Neural progenitor cell (in vitro differentiated cells): ENCODE data around the gene C20orf204. TPM values are rescaled to one million over a fixed set of nuclear protein-coding genes. Genes with fewer than 3 reads are reported as not detected.

Experiments used
- DNase-seq: peaks from one replicate; pipeline ENCODE4 v3.0.0-alpha.2; 2016; ENCODE audit warnings: low spot score
- H2AFZ ChIP-seq: fragments of 200-600 bp; sonication (generic); replicated peaks from 2 replicates; pipeline ENCODE4 v1.6.1; 2016; ENCODE audit warnings: antibody characterized with exemption
- H3F3A ChIP-seq: fragments of 200-600 bp; sonication (generic); 2 replicates; pipeline ENCODE4 v1.6.1; 2016; ENCODE audit warnings: antibody characterized with exemption, low read depth
- H3K27ac ChIP-seq: fragments of 200-600 bp; sonication (generic); 2 replicates; pipeline ENCODE4 v1.5.1; 2016; ENCODE audit warnings: mild to moderate bottlenecking
- H3K27me3 ChIP-seq: fragments of 200-600 bp; sonication (generic); 2 replicates; pipeline ENCODE4 v1.6.1; 2016; ENCODE audit warnings: mild to moderate bottlenecking, moderate library complexity
- H3K36me3 ChIP-seq: fragments of 200-600 bp; sonication (generic); 2 replicates; pipeline ENCODE4 v1.5.1; 2016
- H3K4me1 ChIP-seq: fragments of 200-600 bp; sonication (generic); 2 replicates; pipeline ENCODE4 v1.6.1; 2016; ENCODE audit warnings: mixed run types
- H3K4me2 ChIP-seq: fragments of 200-600 bp; sonication (generic); 2 replicates; pipeline ENCODE4 v1.6.1; 2016
- H3K4me3 ChIP-seq: fragments of 200-600 bp; sonication (generic); 2 replicates; pipeline ENCODE4 v1.5.1; 2016
- H3K79me2 ChIP-seq: fragments of 200-600 bp; sonication (generic); 2 replicates; pipeline ENCODE4 v1.6.1; 2016; ENCODE audit warnings: low read depth
- H3K9ac ChIP-seq: fragments of 200-600 bp; sonication (generic); 2 replicates; pipeline ENCODE4 v1.6.1; 2016
- H3K9me3 ChIP-seq: fragments of 200-600 bp; sonication (generic); 2 replicates; pipeline ENCODE4 v1.5.1; 2016; ENCODE audit warnings: low read depth
- H4K20me1 ChIP-seq: fragments of 200-600 bp; sonication (generic); 2 replicates; pipeline ENCODE4 v1.6.1; 2016; ENCODE audit warnings: low read depth
- H3K27ac Mint-ChIP-seq: 3 replicates; pipeline ENCODE4 v1.8.0; 2021; ENCODE audit warnings: mixed read lengths
- H3K27me3 Mint-ChIP-seq: 2 replicates; pipeline ENCODE4 v1.8.0; 2022; ENCODE audit warnings: low read depth, mild to moderate bottlenecking, inconsistent platforms, moderate library complexity, mixed read lengths; ENCODE audit not compliant: insufficient read depth
- H3K36me3 Mint-ChIP-seq: 3 replicates; pipeline ENCODE4 v1.8.0; 2021; ENCODE audit warnings: mixed read lengths
- H3K4me1 Mint-ChIP-seq: 3 replicates; pipeline ENCODE4 v1.8.0; 2021; ENCODE audit warnings: mixed read lengths
- H3K4me3 Mint-ChIP-seq: 3 replicates; pipeline ENCODE4 v1.8.0; 2021; ENCODE audit warnings: mild to moderate bottlenecking, moderate library complexity, mixed read lengths
- H3K9me3 Mint-ChIP-seq: 3 replicates; pipeline ENCODE4 v1.8.0; 2020; ENCODE audit warnings: mixed read lengths
- CTCF ChIP-seq: fragments of 200-600 bp; sonication (generic); IDR thresholded peaks from 2 replicates; pipeline ENCODE4 v1.5.1; 2017; ENCODE audit warnings: antibody characterized with exemption, mild to moderate bottlenecking
- EZH2 ChIP-seq: fragments of 200-600 bp; sonication (generic); IDR thresholded peaks from 2 replicates; pipeline ENCODE4 v1.6.1; 2017; ENCODE audit warnings: antibody characterized with exemption, mild to moderate bottlenecking, moderate library complexity
- EZH2phosphoT487 ChIP-seq: fragments of 200-600 bp; sonication (generic); IDR thresholded peaks from 2 replicates; pipeline ENCODE4 v1.6.1; 2017; ENCODE audit warnings: antibody characterized with exemption
- total RNA-seq: library from RNA; depleted of rRNA; stranded (reverse); fragments of >200 nt; gene quantifications from 2 replicates; pipeline ENCODE4 v1.2.3, GENCODE V29; 2015; ENCODE audit warnings: low replicate concordance

Gene C20orf204
- total RNA-seq, 1 donor from 2014 or later, result 0.04 TPM

DNA sequence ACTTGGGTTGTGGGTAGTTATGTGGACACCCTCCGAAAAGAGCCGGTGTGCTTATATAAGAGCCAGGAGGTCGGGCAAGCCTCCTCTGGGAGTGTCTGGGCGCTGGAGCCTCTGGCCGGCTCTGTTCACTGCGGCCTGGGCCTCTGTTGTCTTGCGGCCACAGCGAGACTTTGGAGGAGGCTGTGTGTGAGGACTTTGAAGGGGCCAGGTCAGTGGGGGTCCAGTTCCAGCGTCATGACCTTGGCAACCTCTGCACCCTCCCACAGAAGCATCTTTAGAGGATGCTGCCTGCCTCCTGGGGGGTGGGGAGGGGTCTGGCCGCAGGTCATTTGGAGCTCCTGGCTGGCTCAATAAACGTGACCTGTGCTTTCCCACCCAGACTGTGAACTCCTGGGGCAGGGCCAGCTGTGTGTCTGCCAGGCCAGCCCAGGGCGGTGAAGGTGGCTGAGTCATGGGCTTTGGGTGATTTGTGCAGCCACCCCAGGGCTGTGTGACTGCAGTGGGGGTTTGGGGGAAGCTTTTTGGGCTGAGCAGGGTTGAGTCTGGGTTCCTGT, 28.2 kb downstream of the C20orf204 start:
- Histone ChIP-seq H3K4me3 (peak overlapping the region; percentile 99), H3K36me3 (no peaks in the 10 kb centered on the region), H4K20me1 (peaks cover 23% of the 10 kb centered on the region), H2AFZ (no peak overlapping the region), H3F3A (peaks cover 4% of the 10 kb centered on the region), H3K9ac (peak overlapping the region; percentile 14), H3K4me1 (peaks cover 7% of the 10 kb centered on the region), H3K79me2 (peaks cover 9% of the 10 kb centered on the region), H3K9me3 (no peaks in the 10 kb centered on the region), H3K4me2 (peak overlapping the region; percentile 86), H3K27me3 (no peaks in the 10 kb centered on the region), H3K27ac (no peak overlapping the region)
- DNase-seq, result no peak
- no peaks in the 10 kb centered on the region for H3K9me3 Mint-ChIP-seq
- peaks cover 10% of the 10 kb centered on the region for H3K27me3 Mint-ChIP-seq
- TF ChIP-seq CTCF (no peak), EZH2phosphoT487 (no peak), EZH2 (no peak)
- H3K36me3 Mint-ChIP-seq, result no peaks in the 10 kb centered on the region
- peak overlapping the region; percentile 94 for H3K4me3 Mint-ChIP-seq
- peaks cover 25% of the 10 kb centered on the region for H3K4me1 Mint-ChIP-seq
- H3K27ac Mint-ChIP-seq, result no peak overlapping the region

- no peak for DNase-seq
- Histone ChIP-seq H3F3A (peaks cover 4% of the 10 kb centered on the region), H3K27ac (no peak overlapping the region), H4K20me1 (peaks cover 33% of the 10 kb centered on the region), H3K79me2 (peaks cover 9% of the 10 kb centered on the region), H3K27me3 (no peaks in the 10 kb centered on the region), H3K4me3 (no peak overlapping the region), H3K9ac (no peak overlapping the region), H2AFZ (no peak overlapping the region), H3K4me1 (peaks cover 7% of the 10 kb centered on the region), H3K9me3 (no peaks in the 10 kb centered on the region), H3K36me3 (no peaks in the 10 kb centered on the region), H3K4me2 (no peak overlapping the region)
- Mint-ChIP-seq H3K4me3 (peak overlapping the region; percentile 50), H3K36me3 (no peaks in the 10 kb centered on the region), H3K4me1 (peaks cover 25% of the 10 kb centered on the region), H3K9me3 (no peaks in the 10 kb centered on the region), H3K27ac (no peak overlapping the region), H3K27me3 (peaks cover 6% of the 10 kb centered on the region)
- TF ChIP-seq CTCF (no peak), EZH2 (no peak), EZH2phosphoT487 (no peak)
These were observed 29.3 kb downstream of the C20orf204 start for GRCh38 chr20:64065062-64065973.

GRCh38 chr20:64065974-64066343, 30.0 kb downstream of the C20orf204 start:
- H3K4me2 ChIP-seq, result no peak overlapping the region
- Mint-ChIP-seq H3K4me3 (peak overlapping the region; percentile 50), H3K27me3 (peaks cover 4% of the 10 kb centered on the region), H3K36me3 (no peaks in the 10 kb centered on the region), H3K4me1 (peaks cover 25% of the 10 kb centered on the region), H3K27ac (no peak overlapping the region), H3K9me3 (no peaks in the 10 kb centered on the region)
- TF ChIP-seq EZH2phosphoT487, result no peak
- TF ChIP-seq CTCF, result no peak
- H3F3A ChIP-seq, result peaks cover 4% of the 10 kb centered on the region
- H3K9ac ChIP-seq, result no peak overlapping the region
- H3K4me1 ChIP-seq, result peaks cover 7% of the 10 kb centered on the region
- H3K27ac ChIP-seq, result no peak overlapping the region
- H2AFZ ChIP-seq, result no peak overlapping the region
- peaks cover 9% of the 10 kb centered on the region for H3K79me2 ChIP-seq
- no peak for DNase-seq
- H3K27me3 ChIP-seq, result no peaks in the 10 kb centered on the region
- peaks cover 35% of the 10 kb centered on the region for H4K20me1 ChIP-seq
- no peak overlapping the region for H3K4me3 ChIP-seq
- no peaks in the 10 kb centered on the region for H3K36me3 ChIP-seq
- H3K9me3 ChIP-seq, result no peaks in the 10 kb centered on the region
